EH (cell line): ENCODE data around the gene ADA.
"Not testable (repeated sequence)": the region's sequence is repeated elsewhere in the genome, so short reads cannot be mapped to it uniquely, and the experiment has no call there.

ENCODE experiments used
- DNase-seq: peaks from one replicate; pipeline ENCODE4 v3.0.0-alpha.2; 2015; ENCODE audit warnings: low read depth

The ADA gene

DNA sequence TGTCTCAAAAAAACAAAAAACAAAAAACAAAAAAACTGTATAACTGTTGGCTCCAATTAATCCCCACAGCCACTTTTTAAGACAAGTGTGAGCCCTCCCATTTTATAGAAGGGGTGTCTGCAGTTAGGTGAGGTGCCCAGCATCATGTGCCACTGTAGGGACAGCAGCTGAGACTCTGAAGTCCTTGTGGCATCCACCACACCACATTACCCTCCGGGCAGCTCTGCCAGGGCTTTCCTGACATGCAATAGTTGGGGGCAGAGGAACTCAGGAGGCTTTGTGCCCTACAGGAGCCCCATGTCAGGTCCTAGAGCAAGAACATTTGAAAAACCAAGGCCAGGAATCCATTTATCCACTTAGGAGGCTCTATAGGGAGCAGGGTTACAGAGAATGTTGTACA, 51.8 kb downstream of the ADA start:
- DNase-seq, result no peak

DNA sequence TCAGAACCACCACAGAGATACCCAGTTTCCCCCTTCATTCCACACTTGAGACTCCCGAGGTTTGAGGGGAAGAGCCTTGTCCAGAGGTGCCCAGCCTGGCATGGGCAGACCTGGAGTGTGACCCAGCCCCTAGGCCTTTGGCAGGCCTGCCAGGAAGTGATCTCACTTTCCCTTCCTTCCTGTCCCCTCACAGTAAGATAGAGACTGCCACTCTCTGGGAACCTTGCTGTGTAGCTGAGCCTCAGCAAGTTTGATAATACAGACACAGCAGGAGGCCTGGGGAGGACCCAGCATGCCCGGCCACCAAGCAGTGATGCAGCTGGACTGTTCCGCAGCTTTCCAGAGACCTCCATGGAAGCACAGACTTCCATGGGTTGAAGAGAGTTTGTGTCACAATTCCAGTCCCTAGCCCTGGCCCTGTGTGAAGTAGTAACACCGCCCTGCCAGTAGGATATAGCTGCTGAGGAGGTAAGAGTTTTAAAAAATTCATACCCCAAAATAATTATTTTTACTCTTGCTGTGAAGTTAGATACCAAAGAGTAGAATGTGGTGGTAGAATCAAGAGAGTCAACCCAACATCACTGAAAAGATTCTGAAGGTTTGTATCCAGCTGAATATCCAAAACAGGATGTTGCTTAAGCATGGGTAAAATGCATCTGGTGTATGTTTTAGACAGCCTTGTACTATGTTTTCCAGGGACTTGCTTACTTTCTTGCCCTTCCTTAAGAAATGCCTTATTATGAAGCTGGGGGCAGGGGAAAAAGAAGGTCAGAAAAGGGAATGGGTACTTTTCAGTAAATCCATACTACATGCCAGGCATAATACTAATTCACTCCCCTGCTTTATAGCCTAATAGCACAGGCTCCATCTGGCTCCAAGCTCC, 52.8 kb downstream of the ADA start:
- DNase-seq, result peak; percentile 42

DNA sequence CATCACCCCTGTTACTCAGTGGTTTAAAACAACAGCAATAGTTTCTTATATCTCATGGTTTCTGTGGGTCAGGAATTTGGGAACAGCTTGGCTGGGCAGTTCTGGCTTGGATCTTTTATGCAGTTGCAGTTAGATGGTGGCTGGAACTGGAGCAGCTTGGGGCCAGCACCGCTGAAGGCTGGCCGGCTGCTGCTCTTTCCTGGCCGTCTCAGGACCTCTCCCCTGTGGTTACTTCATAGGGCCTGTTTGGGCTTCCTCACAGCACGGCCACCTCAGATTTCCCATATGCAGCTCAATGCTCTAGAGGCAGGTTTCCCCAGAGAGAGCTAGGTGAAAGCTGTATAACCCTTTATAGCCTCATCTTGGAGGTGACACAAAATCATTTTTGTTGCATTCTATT, 53.6 kb downstream of the ADA start:
- DNase-seq, result no peak

DNA sequence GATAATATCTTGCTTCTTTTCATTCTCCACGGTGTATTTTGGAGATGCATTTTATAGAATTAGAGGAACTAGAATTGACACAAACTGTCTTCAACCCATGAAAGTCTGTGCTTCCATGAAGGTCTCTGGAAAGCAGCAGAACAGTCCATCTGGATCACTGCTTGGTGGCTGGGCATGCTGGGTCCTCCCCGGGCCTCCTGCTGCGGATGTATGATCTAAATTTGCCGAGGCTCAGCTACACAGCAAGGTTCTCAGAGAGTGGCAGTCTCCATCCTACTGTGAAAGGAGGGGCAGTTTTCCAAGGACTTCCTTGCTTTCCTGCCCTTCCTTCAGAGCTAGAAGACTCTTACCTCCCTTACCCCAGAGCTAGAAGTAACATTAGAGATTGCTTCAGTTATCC, 54.0 kb downstream of the ADA start:
- DNase-seq, result no peak

DNA sequence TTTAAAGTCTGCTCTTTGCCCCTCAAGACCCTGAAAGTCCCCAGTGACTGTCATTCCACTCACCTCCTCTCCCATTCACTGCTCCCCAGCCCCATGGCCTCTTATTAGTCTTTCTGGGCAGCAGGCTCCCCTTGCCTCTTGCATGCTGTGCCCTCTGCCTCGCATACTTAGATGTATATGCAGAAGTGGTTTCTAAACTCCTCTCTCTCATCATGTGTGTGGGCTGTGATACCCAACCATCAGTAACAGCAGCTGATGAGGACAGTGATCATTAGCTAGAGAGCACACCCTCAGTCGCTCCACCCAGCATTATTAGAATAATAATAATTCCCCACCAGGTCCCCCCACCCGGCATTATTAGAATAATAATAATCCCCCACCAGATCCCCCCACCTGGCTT, 54.6 kb downstream of the ADA start:
- no peak for DNase-seq

DNA sequence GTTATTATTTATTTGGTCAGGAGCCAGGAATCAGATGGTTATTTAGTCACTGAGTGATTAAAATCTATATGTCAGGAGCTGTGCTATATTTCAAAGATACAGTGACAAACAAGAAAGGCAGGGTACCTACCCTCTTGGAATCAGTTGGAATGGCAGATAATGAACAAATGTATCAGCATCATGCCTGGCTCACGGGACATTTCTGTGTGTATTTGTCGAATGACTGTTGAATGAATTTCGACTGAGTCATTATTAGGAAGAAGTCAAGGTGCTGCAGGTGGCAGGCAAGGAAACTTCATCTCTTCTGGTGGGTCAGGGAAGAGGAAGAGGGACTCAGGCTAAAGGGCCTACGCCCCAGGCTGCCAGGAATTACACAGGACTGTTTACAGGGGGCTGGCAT, 55.5 kb downstream of the ADA start:
- DNase-seq, result no peak

DNA sequence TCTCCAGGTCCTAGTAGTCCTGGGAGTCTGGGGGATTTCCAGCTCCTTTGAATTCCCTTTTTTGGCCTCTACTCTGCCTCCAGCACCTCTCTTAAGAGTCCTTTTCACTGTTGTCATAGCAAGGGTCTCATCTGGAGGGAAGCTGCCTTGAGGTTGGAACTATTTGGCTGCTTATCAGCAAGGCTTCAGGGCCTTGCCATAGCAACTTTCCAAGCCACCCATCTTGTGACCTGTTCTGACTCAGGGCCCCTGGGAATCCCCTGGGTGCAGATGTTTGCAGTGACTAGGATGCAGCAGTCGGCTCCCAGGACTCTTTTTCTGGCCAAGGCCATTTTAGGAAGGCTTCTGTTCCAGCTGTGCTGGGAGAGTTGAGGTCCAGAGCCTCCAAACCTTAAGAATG, 56.8 kb downstream of the ADA start:
- DNase-seq, result peak; percentile 72

DNA sequence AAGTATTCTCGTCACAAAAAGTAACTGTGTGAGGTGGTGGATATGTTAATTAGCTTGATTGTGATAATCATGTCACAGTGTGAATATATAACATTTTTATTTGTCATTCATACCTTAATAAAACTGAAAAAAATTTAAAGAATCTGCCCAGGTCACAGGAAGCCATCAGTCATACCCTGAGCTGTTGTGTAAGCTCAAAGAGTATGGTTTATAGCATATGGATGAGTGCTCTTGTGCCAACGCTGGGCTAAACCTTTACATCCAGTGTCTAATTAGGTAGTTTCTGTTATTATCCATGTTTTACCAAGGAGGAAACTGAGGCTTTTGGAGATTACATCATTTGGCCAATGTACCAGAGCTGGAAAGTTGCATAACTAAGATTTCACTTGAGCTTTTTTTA, 57.7 kb downstream of the ADA start:
- DNase-seq, result no peak

DNA sequence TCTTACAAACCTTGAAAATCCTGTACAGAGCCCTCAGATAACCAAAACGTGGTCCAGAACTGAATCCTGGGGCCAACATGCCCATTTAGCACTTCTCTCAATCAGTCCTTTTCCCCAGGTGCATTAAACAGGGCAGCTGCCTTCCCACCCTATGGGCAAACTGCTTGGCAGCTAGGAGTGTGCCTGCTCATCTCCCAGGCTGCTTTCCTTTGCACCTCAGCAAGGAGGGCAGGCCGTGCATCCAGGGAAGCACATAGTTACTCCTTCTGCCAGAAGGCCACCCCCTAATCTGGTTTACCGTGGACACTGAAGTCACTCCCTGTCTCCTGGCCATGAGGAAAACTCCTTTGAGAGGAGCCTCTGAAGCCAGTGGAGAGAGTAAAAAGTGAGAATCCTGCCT, 59.1 kb downstream of the ADA start:
- DNase-seq, result no peak

DNA sequence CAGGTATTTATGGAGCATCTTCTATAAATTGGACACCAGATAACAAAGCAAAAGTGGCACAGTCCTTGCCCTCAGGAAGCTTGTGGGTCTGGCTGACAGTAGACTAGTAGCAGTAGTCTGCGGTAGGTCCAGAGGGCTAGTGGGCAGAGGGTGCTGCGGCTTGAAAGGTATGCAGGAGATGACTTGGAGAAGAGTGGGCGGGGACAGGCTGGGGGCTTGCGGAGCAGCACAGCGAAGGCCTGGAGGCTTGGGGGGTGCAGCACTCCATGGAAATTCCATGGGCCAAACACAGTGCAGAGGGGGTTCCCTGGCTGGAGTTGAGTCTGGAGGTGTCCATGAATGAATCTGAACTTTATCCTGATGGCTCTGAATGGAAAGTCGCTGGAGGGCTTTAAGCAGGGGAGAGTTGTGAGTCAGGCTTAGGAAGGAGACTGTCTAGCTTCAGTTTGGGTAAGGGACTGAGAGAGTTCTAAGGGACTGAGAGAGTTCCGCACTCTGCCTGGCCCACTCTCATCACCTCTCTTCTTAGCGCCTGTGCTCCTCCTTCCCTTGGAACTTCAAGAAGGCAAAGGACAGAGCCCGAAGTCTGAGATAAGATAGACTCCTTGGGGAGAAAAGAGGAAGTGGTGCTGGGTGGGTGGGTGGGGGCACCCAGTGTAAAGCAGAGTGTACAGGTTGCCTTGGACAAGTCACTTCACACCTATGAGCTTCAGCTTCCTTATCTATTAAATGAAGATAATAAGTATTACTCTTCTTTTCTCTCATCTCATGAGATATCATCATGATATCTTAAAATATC, 60.3 kb downstream of the ADA start:
- no peak for DNase-seq

DNA sequence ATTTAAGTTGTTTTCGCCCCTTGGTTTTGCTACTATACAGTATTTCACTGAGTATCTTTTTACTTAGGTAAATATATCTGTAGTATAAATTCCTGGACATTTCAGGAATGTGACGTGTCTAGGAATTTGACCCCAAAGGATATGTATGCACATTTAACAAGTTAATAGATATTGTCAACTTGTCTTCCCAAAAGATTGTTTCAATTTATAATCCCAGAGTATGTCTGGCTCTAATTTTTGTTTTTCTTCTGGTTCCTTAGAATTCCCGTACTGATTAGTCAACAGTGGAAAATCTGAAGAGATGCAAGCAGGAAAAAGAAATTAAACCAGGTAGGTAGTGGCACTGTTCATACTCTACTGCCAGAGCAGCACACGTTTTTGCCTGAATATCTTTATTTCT, 62.0 kb downstream of the ADA start:
- DNase-seq, result no peak

DNA sequence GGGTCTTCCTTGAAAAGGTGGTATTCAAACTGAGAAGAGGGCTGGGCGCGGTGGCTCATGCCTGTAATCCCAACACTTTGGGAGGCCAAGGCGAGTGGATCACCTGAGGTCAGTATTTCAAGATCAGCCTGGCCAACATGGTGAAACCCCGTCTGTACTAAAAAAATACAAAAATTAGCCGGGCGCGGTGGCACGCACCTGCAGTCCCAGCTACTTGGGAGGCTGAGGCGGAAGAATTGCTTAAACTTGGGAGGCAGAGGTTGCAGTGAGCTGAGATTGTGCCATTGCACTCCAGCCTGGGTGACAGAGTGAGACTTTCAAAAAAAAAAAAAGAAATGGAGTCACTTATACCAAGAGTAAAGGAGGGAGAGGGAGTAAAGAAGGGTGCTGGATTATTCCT, 63.2 kb downstream of the ADA start:
- DNase-seq, result not testable (repeated sequence)

DNA sequence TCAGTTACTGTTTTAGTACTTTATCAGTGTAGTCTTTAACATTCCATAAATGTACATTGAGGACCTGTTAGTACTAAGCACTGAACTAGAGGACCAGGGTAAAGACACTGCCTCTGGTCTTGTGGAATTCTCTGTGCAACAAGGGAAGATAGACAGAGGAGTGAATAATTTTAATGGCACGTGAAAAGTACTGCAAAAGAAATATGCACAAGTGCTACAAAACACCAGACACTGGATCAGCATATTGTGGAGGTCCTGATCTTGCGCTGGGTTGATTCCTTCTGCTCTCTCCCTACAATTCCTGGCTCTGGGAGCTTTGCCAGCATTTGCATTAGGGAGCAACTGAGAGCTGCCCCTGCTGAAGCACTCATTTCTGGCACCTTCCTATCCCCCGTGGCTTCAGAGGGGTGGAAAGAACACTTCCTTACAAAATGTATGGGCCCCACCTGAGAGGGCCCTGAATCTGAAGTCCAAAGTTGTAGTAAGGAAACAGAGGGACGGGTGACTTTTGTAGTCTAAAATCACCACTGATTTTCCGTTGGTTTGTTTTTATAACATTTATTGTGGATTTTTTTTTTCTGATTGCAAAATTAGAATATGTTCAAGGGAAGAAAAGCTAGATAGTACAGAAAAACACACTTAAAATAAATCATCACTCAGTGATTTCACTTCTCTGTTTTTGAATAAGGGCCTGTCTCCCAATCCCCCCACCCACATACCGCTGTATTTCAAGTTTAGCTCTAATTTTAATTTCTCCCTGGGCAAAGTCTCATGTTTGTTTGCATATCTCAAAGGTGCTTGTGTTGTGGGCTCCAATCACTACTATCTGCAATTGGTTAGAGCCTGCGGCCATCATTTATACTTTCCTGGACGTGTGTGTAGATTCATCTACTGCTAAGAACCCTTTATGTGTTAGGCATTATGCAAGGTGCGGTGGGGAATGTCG, 64.2 kb downstream of the ADA start:
- peak; percentile 42 for DNase-seq

DNA sequence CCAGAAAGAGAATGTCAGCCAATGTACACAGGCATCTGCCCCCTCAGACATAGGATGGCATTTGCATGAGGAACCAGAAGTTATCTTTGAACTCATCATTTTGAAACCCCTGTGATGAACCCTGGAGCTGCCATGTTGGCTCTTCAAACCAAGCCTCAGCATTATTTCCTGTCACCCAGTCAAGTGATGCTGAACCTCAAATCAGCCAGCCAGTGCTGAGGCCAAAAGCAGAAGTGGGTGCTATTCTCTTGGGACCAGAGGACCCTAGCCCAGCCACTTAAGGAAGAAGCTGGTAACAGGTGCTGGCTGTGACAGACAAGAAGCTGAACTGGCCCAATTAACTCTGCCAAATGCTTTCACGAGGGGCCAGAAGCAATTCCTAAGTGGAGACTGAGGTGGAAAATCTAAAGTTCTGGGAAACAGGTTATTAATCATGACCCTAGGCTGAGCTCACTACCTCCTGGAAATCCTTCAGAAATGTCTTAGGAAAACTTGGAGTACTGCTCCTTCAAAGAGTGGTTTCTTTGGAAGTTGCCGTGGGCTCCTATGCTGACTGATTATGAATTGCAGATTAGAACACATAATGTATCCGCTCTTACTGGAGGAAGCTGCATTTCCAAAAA, 65.1 kb downstream of the ADA start:
- DNase-seq, result no peak

DNA sequence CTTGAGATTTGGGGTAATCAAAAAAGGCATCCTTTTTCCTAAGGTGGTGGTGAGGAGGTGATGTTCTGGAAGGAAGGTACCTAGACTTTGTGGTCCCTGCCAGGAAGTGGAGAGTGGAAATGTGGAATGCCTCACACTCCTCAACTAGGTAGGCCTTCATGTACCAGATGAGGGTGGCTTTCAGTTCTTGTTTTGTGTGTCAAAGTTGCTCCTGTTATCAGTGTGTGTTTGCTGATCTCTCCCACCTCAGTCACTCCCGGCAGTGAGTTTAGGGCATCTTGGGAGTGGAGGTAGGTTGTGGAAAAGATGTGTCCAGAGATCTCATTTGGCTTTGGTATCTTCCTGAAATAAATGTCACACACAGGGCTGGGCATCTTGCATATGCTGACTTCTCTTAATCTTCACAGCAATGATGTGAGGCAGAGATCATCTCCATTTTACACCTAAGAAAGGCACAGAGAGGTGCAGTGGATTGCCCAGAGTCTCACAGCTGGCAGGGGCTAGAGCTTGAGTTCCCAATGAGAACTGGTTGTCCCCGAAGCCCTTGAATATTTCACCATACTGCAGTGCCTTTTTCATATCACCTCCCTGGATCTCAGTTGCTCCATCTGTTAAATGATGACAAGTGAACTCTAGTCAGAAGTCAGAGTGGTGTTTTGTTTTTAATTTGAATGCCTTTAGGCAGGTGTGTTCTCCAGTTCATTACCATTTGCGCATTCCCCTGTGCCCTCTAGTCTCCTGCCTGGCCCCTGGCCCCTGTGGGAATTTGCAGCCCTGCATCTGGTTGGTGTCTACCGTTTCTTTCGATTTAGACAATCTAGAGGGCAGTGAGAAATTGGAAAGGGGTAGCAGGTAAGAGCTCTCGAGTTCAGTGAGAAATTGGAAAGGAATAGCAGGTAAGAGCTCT, 66.2 kb downstream of the ADA start:
- no peak for DNase-seq

DNA sequence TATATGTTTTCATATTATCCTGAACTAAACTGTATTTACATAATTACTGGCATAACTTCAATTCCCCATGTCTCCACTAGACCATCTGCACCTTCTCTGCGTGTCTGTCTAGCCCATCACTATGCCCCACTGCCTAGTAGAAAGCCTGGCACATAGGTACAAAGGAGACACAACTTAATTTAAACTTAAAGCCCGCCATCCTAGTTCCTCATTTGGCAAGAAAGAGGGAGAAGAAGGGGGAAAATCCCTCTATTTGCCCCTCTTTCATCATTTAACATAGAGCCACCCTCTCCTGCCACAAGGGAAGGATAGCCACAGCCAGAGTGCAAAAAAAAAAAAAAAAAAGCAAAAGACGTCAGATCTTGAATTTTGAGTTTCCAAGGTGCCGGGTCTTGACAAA, 67.3 kb downstream of the ADA start:
- no peak for DNase-seq

DNA sequence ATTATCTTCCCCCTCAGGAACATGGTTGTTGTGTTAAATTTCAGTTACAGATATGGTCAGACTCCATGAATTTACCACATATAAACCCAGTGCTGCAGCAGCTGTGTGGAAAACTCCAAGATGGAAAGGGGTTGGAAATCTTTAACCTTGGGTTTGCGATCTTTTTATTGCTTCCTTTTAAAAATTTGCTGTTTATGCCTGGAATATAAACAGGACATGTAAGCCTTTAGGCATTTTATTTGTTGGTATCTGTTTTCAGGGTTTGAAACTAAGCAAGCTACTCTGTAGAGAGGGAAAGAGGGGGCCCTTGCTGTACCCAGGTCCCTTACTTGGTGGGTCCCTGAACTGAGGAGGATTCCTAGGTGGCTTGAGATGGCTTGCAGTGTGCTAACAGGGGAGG, 68.3 kb downstream of the ADA start:
- peak; percentile 40 for DNase-seq

DNA sequence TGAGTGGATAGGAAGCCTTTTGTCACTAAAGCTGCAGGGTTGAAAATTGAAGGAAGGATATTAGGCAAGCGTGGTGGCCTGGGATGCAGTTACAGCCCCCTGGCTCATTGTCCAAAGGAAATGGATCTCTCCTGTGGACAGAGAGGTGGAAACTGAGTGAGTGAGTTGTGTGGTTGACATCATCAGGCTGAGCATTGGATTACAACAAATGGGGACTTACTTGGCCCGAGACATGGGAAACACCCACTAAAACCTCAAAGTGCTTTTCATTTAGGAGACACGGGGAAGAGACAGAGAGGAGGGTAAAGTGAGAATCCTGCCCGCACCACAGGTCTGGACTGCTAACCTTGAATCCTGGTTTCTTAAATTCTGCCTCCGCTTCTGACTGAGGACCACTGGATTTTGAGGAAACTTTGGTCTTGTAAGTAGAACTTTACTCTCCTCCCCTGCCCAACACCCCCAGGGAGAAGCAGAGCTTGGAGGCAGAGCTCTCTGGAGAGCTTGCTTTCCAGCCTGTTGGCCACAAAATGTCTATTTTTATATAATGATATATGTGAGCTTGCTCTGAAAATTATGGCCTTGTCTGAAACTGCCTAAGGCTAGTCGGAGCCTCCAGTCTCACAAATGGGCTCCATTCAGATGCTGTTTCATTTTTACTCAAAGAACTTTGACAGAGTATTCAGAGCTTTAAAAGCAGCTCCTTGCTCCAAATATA, 69.0 kb downstream of the ADA start, which contains the start of gene PKIG:
Gene PKIG, plus strand, starts transcription at position 269 of the 715 bp plus-strand sequence. CDS start 31,978 bp downstream, outside the sequence.
- DNase-seq, result peak; percentile 89

DNA sequence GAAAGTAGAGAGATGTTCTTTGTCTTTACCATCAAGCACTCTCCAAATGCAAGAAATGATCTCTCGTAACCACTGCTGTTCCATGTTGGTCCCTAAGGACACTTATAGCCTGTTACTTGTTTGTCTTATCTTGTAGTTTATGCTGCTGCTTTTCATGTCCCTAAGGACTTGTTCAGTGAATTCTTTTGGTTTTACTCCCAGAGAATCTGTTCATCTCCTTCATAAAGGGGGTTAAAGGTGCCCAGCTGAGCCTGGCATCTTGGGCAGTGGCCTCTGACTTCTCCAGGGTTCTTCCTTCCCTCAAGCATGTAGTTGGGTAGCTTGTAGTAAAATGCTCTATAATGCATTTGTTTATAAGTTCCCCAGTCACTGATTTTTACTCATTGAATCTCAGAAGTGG, 70.0 kb downstream of the ADA start:
- DNase-seq, result no peak
